GM23338 (cell line): ENCODE data around the gene GNAI3. TPM values are rescaled to one million over a fixed set of nuclear protein-coding genes. Genes with fewer than 3 reads are reported as not detected.

Experiments used
- ATAC-seq: fragments of 200-7000 bp; cut with Tn5 transposase; 3 replicates; pipeline ENCODE4 v1.9.1; 2020
- DNase-seq: peaks from one replicate; pipeline ENCODE4 v3.0.0-alpha.2; 2015; ENCODE audit warnings: low spot score
- H2AFZ ChIP-seq: fragments of 200-600 bp; sonication (generic); 2 replicates; pipeline ENCODE4 v1.8.0; 2016; ENCODE audit warnings: antibody characterized with exemption, mild to moderate bottlenecking, moderate library complexity
- H3F3A ChIP-seq: fragments of 200-600 bp; sonication (generic); replicated peaks from 2 replicates; pipeline ENCODE4 v1.8.0; 2017; ENCODE audit warnings: antibody characterized with exemption, mixed run types, low read depth
- H3K27ac ChIP-seq: fragments of 200-600 bp; sonication (generic); 2 replicates; pipeline ENCODE4 v1.6.1; 2016; ENCODE audit warnings: low read depth
- H3K27me3 ChIP-seq: fragments of 200-600 bp; sonication (generic); 2 replicates; pipeline ENCODE4 v1.8.0; 2016; ENCODE audit warnings: mild to moderate bottlenecking, mixed run types, moderate library complexity; ENCODE audit not compliant: insufficient read depth
- H3K36me3 ChIP-seq: fragments of 200-600 bp; sonication (generic); 2 replicates; pipeline ENCODE4 v1.8.0; 2016; ENCODE audit warnings: mild to moderate bottlenecking; ENCODE audit not compliant: insufficient read depth
- H3K4me1 ChIP-seq: fragments of 200-600 bp; sonication (generic); 2 replicates; pipeline ENCODE4 v1.8.0; 2016; ENCODE audit warnings: mild to moderate bottlenecking, moderate library complexity; ENCODE audit not compliant: insufficient read depth
- H3K4me2 ChIP-seq: fragments of 200-600 bp; sonication (generic); 2 replicates; pipeline ENCODE4 v1.7.1; 2017; ENCODE audit warnings: mixed run types
- H3K4me3 ChIP-seq: fragments of 200-600 bp; sonication (generic); 2 replicates; pipeline ENCODE4 v1.6.1; 2016; ENCODE audit warnings: mixed run types
- H3K79me2 ChIP-seq: fragments of 200-600 bp; sonication (generic); replicated peaks from 2 replicates; pipeline ENCODE4 v1.8.0; 2017; ENCODE audit warnings: mild to moderate bottlenecking; ENCODE audit not compliant: insufficient read depth
- H3K9me2 ChIP-seq: fragments of 200-600 bp; sonication (generic); 2 replicates; pipeline ENCODE4 v1.8.0; 2017; ENCODE audit not compliant: insufficient read depth
- H4K20me1 ChIP-seq: fragments of 200-600 bp; sonication (generic); replicated peaks from 2 replicates; pipeline ENCODE4 v1.8.0; 2017; ENCODE audit warnings: mild to moderate bottlenecking; ENCODE audit not compliant: insufficient read depth
- H3K27ac Mint-ChIP-seq: 2 replicates; pipeline ENCODE4 v1.8.0; 2020; ENCODE audit warnings: inconsistent platforms, mild to moderate bottlenecking, moderate library complexity, mixed read lengths
- H3K27me3 Mint-ChIP-seq: 3 replicates; pipeline ENCODE4 v1.8.0; 2022; ENCODE audit warnings: low read depth, mild to moderate bottlenecking, moderate library complexity, mixed read lengths, inconsistent platforms; ENCODE audit not compliant: insufficient read depth, poor library complexity
- H3K36me3 Mint-ChIP-seq: 3 replicates; pipeline ENCODE4 v1.8.0; 2021; ENCODE audit warnings: low read depth, mild to moderate bottlenecking, inconsistent platforms, moderate library complexity, mixed read lengths
- H3K4me1 Mint-ChIP-seq: 3 replicates; pipeline ENCODE4 v1.8.0; 2020; ENCODE audit warnings: mild to moderate bottlenecking, inconsistent platforms, mixed read lengths
- H3K4me3 Mint-ChIP-seq: 3 replicates; pipeline ENCODE4 v1.8.0; 2021; ENCODE audit warnings: moderate library complexity, mild to moderate bottlenecking, inconsistent platforms, mixed read lengths
- H3K9me3 Mint-ChIP-seq: 3 replicates; pipeline ENCODE4 v1.8.0; 2020; ENCODE audit warnings: moderate library complexity, mild to moderate bottlenecking, inconsistent platforms, mixed read lengths
- CREB1 ChIP-seq: fragments of 250-450 bp; sonication (Bioruptor Pico); IDR thresholded peaks from 2 replicates; pipeline ENCODE4 v1.5.0; 2020; ENCODE audit warnings: low read depth, mild to moderate bottlenecking, moderate library complexity
- EZH2phosphoT487 ChIP-seq: fragments of 200-600 bp; sonication (generic); IDR thresholded peaks from one replicate; pipeline ENCODE4 v1.8.1; 2018; ENCODE audit warnings: antibody characterized with exemption; ENCODE audit not compliant: unreplicated experiment
- POLR2AphosphoS5 ChIP-seq: IDR thresholded peaks from 2 replicates; pipeline ENCODE4 v1.6.1; 2016; ENCODE audit warnings: antibody characterized with exemption, low read depth
- STAT1 ChIP-seq: IDR thresholded peaks from one replicate; pipeline ENCODE4 v1.6.1; 2016; ENCODE audit warnings: antibody characterized with exemption; ENCODE audit not compliant: unreplicated experiment
- ZNF114 ChIP-seq: fragments of 250-450 bp; sonication (Bioruptor Pico); IDR thresholded peaks from 2 replicates; pipeline ENCODE4 v1.5.0; 2020; ENCODE audit warnings: mild to moderate bottlenecking, moderate library complexity
- ZNF331 ChIP-seq: fragments of 250-450 bp; sonication (Bioruptor Pico); IDR thresholded peaks from 2 replicates; pipeline ENCODE4 v1.5.0; 2020; ENCODE audit warnings: low read depth, mild to moderate bottlenecking, moderate library complexity
- polyA plus RNA-seq: library from polyadenylated mRNA; unstranded; fragments of >200 nt; fragmentation: Nextera tagmentation; extraction: Ambion mirVana; gene quantifications from 2 replicates; pipeline ENCODE4 v1.2.1, GENCODE V29; 2016
- total RNA-seq: library from RNA; depleted of rRNA; stranded (reverse); fragments of >200 nt; shearing (Covaris generic); gene quantifications from 2 replicates; pipeline ENCODE4 v1.2.3, GENCODE V29; 2014
- TF ChIP-seq, protein P1 (sequence below): fragments of 250-450 bp; sonication (Bioruptor Pico); IDR thresholded peaks from 2 replicates; pipeline ENCODE4 v1.5.0; 2020; ENCODE audit warnings: mild to moderate bottlenecking, moderate library complexity
- TF ChIP-seq, protein P2 (sequence below): IDR thresholded peaks from 2 replicates; pipeline ENCODE4 v1.6.1; 2016; ENCODE audit warnings: antibody characterized with exemption
- TF ChIP-seq, protein P3 (sequence below): IDR thresholded peaks from one replicate; pipeline ENCODE4 v1.6.1; 2018; ENCODE audit warnings: antibody characterized with exemption; ENCODE audit not compliant: unreplicated experiment

The GNAI3 gene
- total and polyA plus RNA-seq, 2 experiments from 2014 or later, result 4.5 to 10.2 TPM

DNA sequence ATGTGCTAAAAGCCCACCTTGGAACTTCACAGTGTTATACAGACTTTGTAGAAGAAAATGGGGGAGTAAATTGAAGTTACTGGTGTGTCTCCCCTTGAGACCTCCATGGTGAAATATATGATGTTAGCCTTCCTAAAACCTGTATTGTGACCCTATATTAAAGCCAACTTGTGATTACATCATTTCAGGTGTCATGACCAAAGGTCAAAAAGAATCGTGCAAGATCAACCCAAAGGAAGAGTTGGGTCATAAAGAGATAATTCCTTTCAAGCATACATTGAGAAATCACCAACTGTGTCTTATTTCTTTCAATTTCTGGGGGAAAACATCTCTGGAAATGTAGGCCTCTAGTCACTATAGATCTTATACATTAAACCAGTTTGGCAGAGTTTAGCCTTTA, 36.4 kb downstream of the GNAI3 start:
- no peaks in the 10 kb centered on the region; the same call in 1 of the 2 replicates for H3K79me2 ChIP-seq
- H4K20me1 ChIP-seq, result peaks cover 7% of the 10 kb centered on the region
- Mint-ChIP-seq H3K36me3 (peaks cover 51% of the 10 kb centered on the region; the same call in 2 of the 3 replicates), H3K27ac (no peak overlapping the region), H3K9me3 (no peaks in the 10 kb centered on the region), H3K4me1 (no peaks in the 10 kb centered on the region), H3K27me3 (no peaks in the 10 kb centered on the region), H3K4me3 (no peak overlapping the region)
- no peak overlapping the region for H3K4me3 ChIP-seq
- TF ChIP-seq, protein P1, sequence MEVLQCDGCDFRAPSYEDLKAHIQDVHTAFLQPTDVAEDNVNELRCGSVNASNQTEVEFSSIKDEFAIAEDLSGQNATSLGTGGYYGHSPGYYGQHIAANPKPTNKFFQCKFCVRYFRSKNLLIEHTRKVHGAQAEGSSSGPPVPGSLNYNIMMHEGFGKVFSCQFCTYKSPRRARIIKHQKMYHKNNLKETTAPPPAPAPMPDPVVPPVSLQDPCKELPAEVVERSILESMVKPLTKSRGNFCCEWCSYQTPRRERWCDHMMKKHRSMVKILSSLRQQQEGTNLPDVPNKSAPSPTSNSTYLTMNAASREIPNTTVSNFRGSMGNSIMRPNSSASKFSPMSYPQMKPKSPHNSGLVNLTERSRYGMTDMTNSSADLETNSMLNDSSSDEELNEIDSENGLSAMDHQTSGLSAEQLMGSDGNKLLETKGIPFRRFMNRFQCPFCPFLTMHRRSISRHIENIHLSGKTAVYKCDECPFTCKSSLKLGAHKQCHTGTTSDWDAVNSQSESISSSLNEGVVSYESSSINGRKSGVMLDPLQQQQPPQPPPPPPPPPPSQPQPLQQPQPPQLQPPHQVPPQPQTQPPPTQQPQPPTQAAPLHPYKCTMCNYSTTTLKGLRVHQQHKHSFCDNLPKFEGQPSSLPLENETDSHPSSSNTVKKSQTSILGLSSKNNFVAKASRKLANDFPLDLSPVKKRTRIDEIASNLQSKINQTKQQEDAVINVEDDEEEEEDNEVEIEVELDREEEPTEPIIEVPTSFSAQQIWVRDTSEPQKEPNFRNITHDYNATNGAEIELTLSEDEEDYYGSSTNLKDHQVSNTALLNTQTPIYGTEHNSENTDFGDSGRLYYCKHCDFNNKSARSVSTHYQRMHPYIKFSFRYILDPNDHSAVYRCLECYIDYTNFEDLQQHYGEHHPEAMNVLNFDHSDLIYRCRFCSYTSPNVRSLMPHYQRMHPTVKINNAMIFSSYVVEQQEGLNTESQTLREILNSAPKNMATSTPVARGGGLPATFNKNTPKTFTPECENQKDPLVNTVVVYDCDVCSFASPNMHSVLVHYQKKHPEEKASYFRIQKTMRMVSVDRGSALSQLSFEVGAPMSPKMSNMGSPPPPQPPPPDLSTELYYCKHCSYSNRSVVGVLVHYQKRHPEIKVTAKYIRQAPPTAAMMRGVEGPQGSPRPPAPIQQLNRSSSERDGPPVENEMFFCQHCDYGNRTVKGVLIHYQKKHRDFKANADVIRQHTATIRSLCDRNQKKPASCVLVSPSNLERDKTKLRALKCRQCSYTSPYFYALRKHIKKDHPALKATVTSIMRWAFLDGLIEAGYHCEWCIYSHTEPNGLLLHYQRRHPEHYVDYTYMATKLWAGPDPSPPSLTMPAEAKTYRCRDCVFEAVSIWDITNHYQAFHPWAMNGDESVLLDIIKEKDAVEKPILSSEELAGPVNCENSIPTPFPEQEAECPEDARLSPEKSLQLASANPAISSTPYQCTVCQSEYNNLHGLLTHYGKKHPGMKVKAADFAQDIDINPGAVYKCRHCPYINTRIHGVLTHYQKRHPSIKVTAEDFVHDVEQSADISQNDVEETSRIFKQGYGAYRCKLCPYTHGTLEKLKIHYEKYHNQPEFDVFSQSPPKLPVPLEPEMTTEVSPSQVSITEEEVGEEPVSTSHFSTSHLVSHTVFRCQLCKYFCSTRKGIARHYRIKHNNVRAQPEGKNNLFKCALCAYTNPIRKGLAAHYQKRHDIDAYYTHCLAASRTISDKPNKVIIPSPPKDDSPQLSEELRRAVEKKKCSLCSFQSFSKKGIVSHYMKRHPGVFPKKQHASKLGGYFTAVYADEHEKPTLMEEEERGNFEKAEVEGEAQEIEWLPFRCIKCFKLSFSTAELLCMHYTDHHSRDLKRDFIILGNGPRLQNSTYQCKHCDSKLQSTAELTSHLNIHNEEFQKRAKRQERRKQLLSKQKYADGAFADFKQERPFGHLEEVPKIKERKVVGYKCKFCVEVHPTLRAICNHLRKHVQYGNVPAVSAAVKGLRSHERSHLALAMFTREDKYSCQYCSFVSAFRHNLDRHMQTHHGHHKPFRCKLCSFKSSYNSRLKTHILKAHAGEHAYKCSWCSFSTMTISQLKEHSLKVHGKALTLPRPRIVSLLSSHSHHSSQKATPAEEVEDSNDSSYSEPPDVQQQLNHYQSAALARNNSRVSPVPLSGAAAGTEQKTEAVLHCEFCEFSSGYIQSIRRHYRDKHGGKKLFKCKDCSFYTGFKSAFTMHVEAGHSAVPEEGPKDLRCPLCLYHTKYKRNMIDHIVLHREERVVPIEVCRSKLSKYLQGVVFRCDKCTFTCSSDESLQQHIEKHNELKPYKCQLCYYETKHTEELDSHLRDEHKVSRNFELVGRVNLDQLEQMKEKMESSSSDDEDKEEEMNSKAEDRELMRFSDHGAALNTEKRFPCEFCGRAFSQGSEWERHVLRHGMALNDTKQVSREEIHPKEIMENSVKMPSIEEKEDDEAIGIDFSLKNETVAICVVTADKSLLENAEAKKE (CRISPR knock-in tag), result no peak
- TF ChIP-seq, protein P2, sequence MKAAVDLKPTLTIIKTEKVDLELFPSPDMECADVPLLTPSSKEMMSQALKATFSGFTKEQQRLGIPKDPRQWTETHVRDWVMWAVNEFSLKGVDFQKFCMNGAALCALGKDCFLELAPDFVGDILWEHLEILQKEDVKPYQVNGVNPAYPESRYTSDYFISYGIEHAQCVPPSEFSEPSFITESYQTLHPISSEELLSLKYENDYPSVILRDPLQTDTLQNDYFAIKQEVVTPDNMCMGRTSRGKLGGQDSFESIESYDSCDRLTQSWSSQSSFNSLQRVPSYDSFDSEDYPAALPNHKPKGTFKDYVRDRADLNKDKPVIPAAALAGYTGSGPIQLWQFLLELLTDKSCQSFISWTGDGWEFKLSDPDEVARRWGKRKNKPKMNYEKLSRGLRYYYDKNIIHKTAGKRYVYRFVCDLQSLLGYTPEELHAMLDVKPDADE, result no peak
- TF ChIP-seq STAT1, result no peak
- no peaks in the 10 kb centered on the region for H3K4me1 ChIP-seq
- H3K4me2 ChIP-seq, result no peak overlapping the region
- no peak for DNase-seq
- peaks cover 39% of the 10 kb centered on the region for H3K36me3 ChIP-seq
- no peaks in the 10 kb centered on the region for H3F3A ChIP-seq
- no peak for ATAC-seq
- no peak overlapping the region for H3K27ac ChIP-seq
- no peaks in the 10 kb centered on the region for H3K27me3 ChIP-seq
- no peak overlapping the region for H2AFZ ChIP-seq
- H3K9me2 ChIP-seq, result no peaks in the 10 kb centered on the region

DNA sequence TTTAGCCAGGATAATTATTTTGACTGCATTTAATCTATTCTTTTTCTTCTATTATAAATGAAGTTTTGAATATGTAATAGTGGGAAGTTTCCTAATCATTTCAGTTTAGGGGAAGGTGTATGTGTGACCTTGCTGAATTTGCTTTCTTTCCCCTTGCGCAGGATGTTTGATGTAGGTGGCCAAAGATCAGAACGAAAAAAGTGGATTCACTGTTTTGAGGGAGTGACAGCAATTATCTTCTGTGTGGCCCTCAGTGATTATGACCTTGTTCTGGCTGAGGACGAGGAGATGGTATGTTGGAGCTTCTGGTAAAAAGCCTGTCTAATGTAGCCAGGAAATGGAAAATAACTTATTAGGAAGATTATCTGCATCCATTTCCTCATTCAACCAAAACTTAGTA, 37.6 kb downstream of the GNAI3 start:
- H3K9me3 Mint-ChIP-seq, result no peaks in the 10 kb centered on the region
- H3K27ac ChIP-seq, result no peak overlapping the region
- DNase-seq, result no peak
- H3K27me3 Mint-ChIP-seq, result no peaks in the 10 kb centered on the region
- H4K20me1 ChIP-seq, result peaks cover 7% of the 10 kb centered on the region
- H3K36me3 Mint-ChIP-seq, result peaks cover 45% of the 10 kb centered on the region; the same call in 2 of the 3 replicates
- H3K4me3 Mint-ChIP-seq, result no peak overlapping the region
- ATAC-seq, result no peak
- no peak overlapping the region for H2AFZ ChIP-seq
- H3K4me3 ChIP-seq, result no peak overlapping the region
- H3K79me2 ChIP-seq, result no peaks in the 10 kb centered on the region
- H3F3A ChIP-seq, result no peaks in the 10 kb centered on the region
- no peaks in the 10 kb centered on the region for H3K27me3 ChIP-seq
- H3K27ac Mint-ChIP-seq, result no peak overlapping the region
- no peaks in the 10 kb centered on the region for H3K9me2 ChIP-seq
- no peaks in the 10 kb centered on the region for H3K4me1 Mint-ChIP-seq
- H3K4me2 ChIP-seq, result no peak overlapping the region
- H3K36me3 ChIP-seq, result peaks cover 31% of the 10 kb centered on the region
- H3K4me1 ChIP-seq, result no peaks in the 10 kb centered on the region
- TF ChIP-seq EZH2phosphoT487 (no peak), STAT1 (no peak), ZNF331 (no peak), POLR2AphosphoS5 (no peak), ZNF114 (no peak), CREB1 (CRISPR knock-in tag) (no peak)
- TF ChIP-seq, protein P2, result no peak
- TF ChIP-seq, protein P3, sequence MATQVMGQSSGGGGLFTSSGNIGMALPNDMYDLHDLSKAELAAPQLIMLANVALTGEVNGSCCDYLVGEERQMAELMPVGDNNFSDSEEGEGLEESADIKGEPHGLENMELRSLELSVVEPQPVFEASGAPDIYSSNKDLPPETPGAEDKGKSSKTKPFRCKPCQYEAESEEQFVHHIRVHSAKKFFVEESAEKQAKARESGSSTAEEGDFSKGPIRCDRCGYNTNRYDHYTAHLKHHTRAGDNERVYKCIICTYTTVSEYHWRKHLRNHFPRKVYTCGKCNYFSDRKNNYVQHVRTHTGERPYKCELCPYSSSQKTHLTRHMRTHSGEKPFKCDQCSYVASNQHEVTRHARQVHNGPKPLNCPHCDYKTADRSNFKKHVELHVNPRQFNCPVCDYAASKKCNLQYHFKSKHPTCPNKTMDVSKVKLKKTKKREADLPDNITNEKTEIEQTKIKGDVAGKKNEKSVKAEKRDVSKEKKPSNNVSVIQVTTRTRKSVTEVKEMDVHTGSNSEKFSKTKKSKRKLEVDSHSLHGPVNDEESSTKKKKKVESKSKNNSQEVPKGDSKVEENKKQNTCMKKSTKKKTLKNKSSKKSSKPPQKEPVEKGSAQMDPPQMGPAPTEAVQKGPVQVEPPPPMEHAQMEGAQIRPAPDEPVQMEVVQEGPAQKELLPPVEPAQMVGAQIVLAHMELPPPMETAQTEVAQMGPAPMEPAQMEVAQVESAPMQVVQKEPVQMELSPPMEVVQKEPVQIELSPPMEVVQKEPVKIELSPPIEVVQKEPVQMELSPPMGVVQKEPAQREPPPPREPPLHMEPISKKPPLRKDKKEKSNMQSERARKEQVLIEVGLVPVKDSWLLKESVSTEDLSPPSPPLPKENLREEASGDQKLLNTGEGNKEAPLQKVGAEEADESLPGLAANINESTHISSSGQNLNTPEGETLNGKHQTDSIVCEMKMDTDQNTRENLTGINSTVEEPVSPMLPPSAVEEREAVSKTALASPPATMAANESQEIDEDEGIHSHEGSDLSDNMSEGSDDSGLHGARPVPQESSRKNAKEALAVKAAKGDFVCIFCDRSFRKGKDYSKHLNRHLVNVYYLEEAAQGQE, result no peak
